HCT116 (cell line): ENCODE data around the gene STAT4. TPM values are rescaled to one million over a fixed set of nuclear protein-coding genes. Genes with fewer than 3 reads are reported as not detected.

Source experiments
- ATAC-seq: fragments of 200-7000 bp; cut with Tn5 transposase; 2 replicates; pipeline ENCODE4 v1.9.1; 2020; ENCODE audit warnings: mild to moderate bottlenecking, moderate library complexity
- BruUV-seq: library from RNA; stranded (reverse); fragments of 400-500 nt; replicated peaks from 2 replicates; lab custom pipeline; 2021; lab: Mats Ljungman, UMichigan
- CTCF ChIA-PET: fragments of 300-600 bp; sonication (Branson Sonifier 250); formaldehyde crosslinking; loops from one replicate; lab custom pipeline; 2021; ENCODE audit warnings: antibody characterized with exemption; lab: Charles Lee
- POLR2A ChIA-PET: fragments of 300-600, 350-600 bp; sonication (Branson Sonifier 250); formaldehyde crosslinking; loops from one replicate; lab custom pipeline; 2021; ENCODE audit warnings: antibody characterized with exemption; lab: Charles Lee
- RAD21 ChIA-PET, 2 experiments: fragments of 300-600 bp; sonication (Branson Sonifier 250); formaldehyde crosslinking; loops; one replicate each; lab custom pipeline; 2023; ENCODE audit warnings: low total read pairs in 2 of 2; ENCODE audit not compliant: uncharacterized antibody in 2 of 2, unreplicated experiment in 2 of 2, low non-redundant PET in 1 of 2; lab: Charles Lee
- DNase-seq: peaks from one replicate; pipeline ENCODE4 v3.0.0-alpha.2; 2010; ENCODE audit warnings: low read depth, low spot score
- H2AFZ ChIP-seq: fragments of 200-600 bp; shearing (Covaris generic), sonication (generic); 2 replicates; pipeline ENCODE4 v1.6.1; 2017; ENCODE audit warnings: low read depth, mixed run types, mixed read lengths, antibody characterized with exemption, low read length; ENCODE audit not compliant: poor library complexity, severe bottlenecking
- H3K27ac ChIP-seq: 2 replicates; pipeline ENCODE4 v1.5.1; 2012; ENCODE audit warnings: low read depth, low read length
- H3K27me3 ChIP-seq: fragments of 200-600 bp; sonication (generic); 2 replicates; pipeline ENCODE4 v1.6.1; 2016; ENCODE audit warnings: mixed run types, low read length, mixed read lengths; ENCODE audit not compliant: insufficient read depth
- H3K36me3 ChIP-seq, 2 experiments: fragments of 200-500 bp in 1 of 2; fragments of 200-600 bp in 1 of 2; sonication (Bioruptor generic) in 1 of 2; sonication (generic) in 1 of 2; 2 replicates each; pipeline versions ENCODE4 v1.5.1 to v1.6.1; 2014 to 2016; ENCODE audit warnings: low read length in 2 of 2, inconsistent platforms in 1 of 2, mixed read lengths in 1 of 2, mixed run types in 1 of 2; ENCODE audit not compliant: insufficient read depth in 2 of 2, control insufficient read depth in 1 of 2
- H3K4me1 ChIP-seq, 2 experiments: fragments of 200-600 bp in 1 of 2; sonication (generic) in 1 of 2; 2 replicates each; pipeline versions ENCODE4 v1.5.1 to v1.6.1; 2012 to 2017; ENCODE audit warnings: low read length in 2 of 2, inconsistent platforms in 1 of 2, mild to moderate bottlenecking in 1 of 2, mixed read lengths in 1 of 2, mixed run types in 1 of 2, moderate library complexity in 1 of 2; ENCODE audit not compliant: insufficient read depth in 2 of 2, control insufficient read depth in 1 of 2
- H3K4me2 ChIP-seq: fragments of 200-600 bp; sonication (generic); 2 replicates; pipeline ENCODE4 v1.6.1; 2017; ENCODE audit warnings: mixed run types, low read length, mixed read lengths
- H3K4me3 ChIP-seq, 2 experiments: fragments of 200-600 bp in 1 of 2; sonication (generic) in 1 of 2; replicated peaks in 1 of 2; 2 replicates each; pipeline ENCODE4 v1.5.1; 2011 to 2016; ENCODE audit warnings: low read length in 2 of 2, control low read depth in 1 of 2, low read depth in 1 of 2, mild to moderate bottlenecking in 1 of 2, mixed read lengths in 1 of 2, mixed run types in 1 of 2
- H3K79me2 ChIP-seq: fragments of 200-600 bp; sonication (generic); 2 replicates; pipeline ENCODE4 v1.6.1; 2017; ENCODE audit warnings: mild to moderate bottlenecking, mixed run types, low read length, moderate library complexity, mixed read lengths; ENCODE audit not compliant: insufficient read depth
- H3K9ac ChIP-seq: fragments of 200-600 bp; sonication (generic); 2 replicates; pipeline ENCODE4 v1.6.1; 2016; ENCODE audit warnings: low read length, mixed read lengths
- H3K9me2 ChIP-seq: fragments of 200-600 bp; sonication (generic), shearing (Covaris generic); 2 replicates; pipeline ENCODE4 v1.6.1; 2017; ENCODE audit warnings: mixed run types, mild to moderate bottlenecking, moderate library complexity; ENCODE audit not compliant: insufficient read depth
- H3K9me3 ChIP-seq, 2 experiments: fragments of 200-500 bp in 1 of 2; fragments of 200-600 bp in 1 of 2; sonication (Bioruptor generic) in 1 of 2; sonication (generic) in 1 of 2; 2 replicates each; pipeline ENCODE4 v1.6.1; 2014 to 2017; ENCODE audit warnings: low read length in 2 of 2, mixed read lengths in 2 of 2, inconsistent platforms in 1 of 2, low read depth in 1 of 2, mild to moderate bottlenecking in 1 of 2, mixed run types in 1 of 2, moderate library complexity in 1 of 2; ENCODE audit not compliant: control insufficient read depth in 1 of 2, insufficient read depth in 1 of 2
- H4K20me1 ChIP-seq: fragments of 200-600 bp; sonication (generic), shearing (Covaris generic); 2 replicates; pipeline ENCODE4 v1.6.1; 2017; ENCODE audit warnings: mixed run types, mild to moderate bottlenecking, moderate library complexity; ENCODE audit not compliant: insufficient read depth
- CBX3 ChIP-seq: IDR thresholded peaks from 2 replicates; pipeline ENCODE4 v1.6.1; 2012; ENCODE audit warnings: low read depth
- CEBPB ChIP-seq: IDR thresholded peaks from 2 replicates; pipeline ENCODE4 v1.6.1; 2012; ENCODE audit warnings: low read depth
- EGR1 ChIP-seq: IDR thresholded peaks from 2 replicates; pipeline ENCODE4 v1.6.1; 2012; ENCODE audit warnings: low read depth
- EZH2 ChIP-seq: fragments of 200-600 bp; sonication (generic); IDR thresholded peaks from 2 replicates; pipeline ENCODE4 v1.6.1; 2017; ENCODE audit warnings: antibody characterized with exemption, mixed run types
- RAD21 ChIP-seq: IDR thresholded peaks from 2 replicates; pipeline ENCODE4 v1.6.1; 2012; ENCODE audit warnings: low read depth, mild to moderate bottlenecking
- intact Hi-C: fragments of 100-400 bp; cut with micrococcal nuclease; formaldehyde crosslinking; loops from 2 replicates; pipeline ENCODE4 v1.10.0; 2022
- total RNA-seq: library from RNA; stranded (reverse); gene quantifications from one replicate; pipeline ENCODE4 v1.2.1, GENCODE V29; 2021; ENCODE audit not compliant: unreplicated experiment
- TF ChIP-seq, protein P1 (sequence below), 3 experiments: fragments of 200-600 bp in 1 of 3; sonication (generic) in 1 of 3; IDR thresholded peaks in 2 of 3; conservative IDR thresholded peaks in 1 of 3; 2 replicates each; pipeline ENCODE4 v1.5.1; 2012 to 2017; ENCODE audit warnings: low read depth in 2 of 3, low read length in 2 of 3, antibody characterized with exemption in 1 of 3, borderline replicate concordance in 1 of 3, control low read depth in 1 of 3, mild to moderate bottlenecking in 1 of 3, mixed read lengths in 1 of 3, mixed run types in 1 of 3, moderate library complexity in 1 of 3; ENCODE audit not compliant: insufficient read depth in 1 of 3
- TF ChIP-seq, protein P2 (sequence below): IDR thresholded peaks from 2 replicates; pipeline ENCODE4 v1.6.1; 2012

STAT4 gene
- total RNA-seq, 1 experiment from 2014 or later, result 2.0 TPM

DNA sequence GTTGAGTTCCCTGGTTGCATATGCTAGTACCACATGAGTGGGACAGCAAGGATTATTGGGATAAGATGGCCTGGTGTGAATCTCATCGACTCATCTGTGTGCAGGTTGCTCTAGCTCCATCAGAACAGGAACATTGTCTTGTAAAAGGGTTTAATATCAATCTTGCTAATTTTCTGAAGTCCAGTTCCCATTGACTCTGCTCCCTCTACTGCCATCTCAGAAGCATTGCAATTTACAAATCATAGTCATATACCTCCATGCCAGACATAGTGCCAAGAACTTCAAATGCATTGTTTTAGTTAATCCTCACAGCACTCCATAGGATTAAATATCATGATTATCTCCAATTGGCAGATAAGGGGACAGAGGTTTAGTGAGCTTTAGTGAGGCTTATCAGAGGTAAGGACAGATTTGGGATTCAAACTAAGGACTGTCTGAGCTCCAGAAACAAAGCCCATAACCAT, 4.8 kb upstream of the STAT4 start:
- H3K9me2 ChIP-seq, result no peaks in the 10 kb centered on the region
- DNase-seq (peak; percentile 42), ATAC-seq (peak; percentile 68)
- H3K9me3 ChIP-seq, result no peaks in the 10 kb centered on the region
- TF ChIP-seq, protein P1, sequence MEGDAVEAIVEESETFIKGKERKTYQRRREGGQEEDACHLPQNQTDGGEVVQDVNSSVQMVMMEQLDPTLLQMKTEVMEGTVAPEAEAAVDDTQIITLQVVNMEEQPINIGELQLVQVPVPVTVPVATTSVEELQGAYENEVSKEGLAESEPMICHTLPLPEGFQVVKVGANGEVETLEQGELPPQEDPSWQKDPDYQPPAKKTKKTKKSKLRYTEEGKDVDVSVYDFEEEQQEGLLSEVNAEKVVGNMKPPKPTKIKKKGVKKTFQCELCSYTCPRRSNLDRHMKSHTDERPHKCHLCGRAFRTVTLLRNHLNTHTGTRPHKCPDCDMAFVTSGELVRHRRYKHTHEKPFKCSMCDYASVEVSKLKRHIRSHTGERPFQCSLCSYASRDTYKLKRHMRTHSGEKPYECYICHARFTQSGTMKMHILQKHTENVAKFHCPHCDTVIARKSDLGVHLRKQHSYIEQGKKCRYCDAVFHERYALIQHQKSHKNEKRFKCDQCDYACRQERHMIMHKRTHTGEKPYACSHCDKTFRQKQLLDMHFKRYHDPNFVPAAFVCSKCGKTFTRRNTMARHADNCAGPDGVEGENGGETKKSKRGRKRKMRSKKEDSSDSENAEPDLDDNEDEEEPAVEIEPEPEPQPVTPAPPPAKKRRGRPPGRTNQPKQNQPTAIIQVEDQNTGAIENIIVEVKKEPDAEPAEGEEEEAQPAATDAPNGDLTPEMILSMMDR (IDR thresholded peaks at IDR 0.05 in 2 of 3, conservative IDR thresholded peaks at IDR 0.05 in 1 of 3; ENCODE audit: borderline replicate concordance in 1 of 3, insufficient read depth in 1 of 3, low read depth in 2 of 3, low read length in 2 of 3), result peak; percentile 62 to 76 (median 72)
- TF ChIP-seq CBX3 (no peak), CEBPB (no peak), EGR1 (no peak), RAD21 (peak; percentile 82)
- TF ChIP-seq, protein P2, sequence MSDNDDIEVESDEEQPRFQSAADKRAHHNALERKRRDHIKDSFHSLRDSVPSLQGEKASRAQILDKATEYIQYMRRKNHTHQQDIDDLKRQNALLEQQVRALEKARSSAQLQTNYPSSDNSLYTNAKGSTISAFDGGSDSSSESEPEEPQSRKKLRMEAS, result no peak
- H3K4me2 ChIP-seq, result peak overlapping the region; percentile 17; the same call in 1 of the 2 replicates
- H3K9ac ChIP-seq, result no peak overlapping the region
- no peaks in the 10 kb centered on the region for H3K27me3 ChIP-seq
- no peaks in the 10 kb centered on the region for H3K36me3 ChIP-seq
- ChIA-PET POLR2A (interaction anchor here (2.3 kb wide), 1 partner anchor 104 kb away, joined by 9 read pairs; no protein-coding TSS in a partner anchor), CTCF (interaction anchor here (0.6 to 3.7 kb wide), 15 partner anchors 10 to 400 kb away, joined by 3 to 171 read pairs (median 4); no protein-coding TSS in a partner anchor), RAD21 (interaction anchor here (0.9 to 2.2 kb wide), 3 partner anchors 103 to 110 kb away, joined by 3 to 18 read pairs (median 15); no protein-coding TSS in a partner anchor)
- no peaks in the 10 kb centered on the region for H3K79me2 ChIP-seq
- H3K27ac ChIP-seq, result no peak overlapping the region
- no peaks in the 10 kb centered on the region for H4K20me1 ChIP-seq
- H3K4me3 ChIP-seq, result no peak overlapping the region
- H3K4me1 ChIP-seq, result peaks cover 0 to 9% of the 10 kb centered on the region in 2 experiments; a peak in 1 of 4 replicates
- intact Hi-C loops, result loop anchor here (1.0 to 2.0 kb wide), 2 partner anchors 103 to 375 kb away; no protein-coding TSS in a partner anchor
- no TSS peak for BruUV-seq
- H2AFZ ChIP-seq, result peak overlapping the region; percentile 75

DNA sequence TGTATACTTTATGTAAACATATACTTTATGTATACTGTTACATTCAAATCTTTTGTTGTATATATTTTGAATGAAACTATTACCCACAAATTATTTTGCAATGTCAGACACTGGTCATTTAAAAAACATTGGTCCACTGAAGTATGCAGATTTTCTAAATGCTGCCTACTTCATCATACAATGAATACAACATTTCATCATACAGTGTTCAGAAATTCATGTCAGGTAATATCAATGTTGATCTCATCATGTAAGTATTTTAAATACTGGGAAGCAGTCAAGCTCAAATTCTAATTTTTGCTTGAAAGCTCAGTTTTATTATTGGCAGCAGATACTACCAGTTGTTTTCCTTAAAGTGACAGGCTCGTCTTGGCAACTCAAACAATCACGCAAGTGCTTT, 2.9 kb upstream of the STAT4 start:
- Histone ChIP-seq H3K4me2 (no peak overlapping the region), H3K9ac (no peak overlapping the region), H2AFZ (no peak overlapping the region), H3K36me3 (no peaks in the 10 kb centered on the region), H3K27ac (no peak overlapping the region), H3K4me3 (no peak overlapping the region), H3K79me2 (no peaks in the 10 kb centered on the region), H3K4me1 (peaks cover 0 to 9% of the 10 kb centered on the region in 2 experiments; a peak in 2 of 4 replicates), H4K20me1 (no peaks in the 10 kb centered on the region), H3K27me3 (no peaks in the 10 kb centered on the region), H3K9me3 (no peaks in the 10 kb centered on the region), H3K9me2 (no peaks in the 10 kb centered on the region)
- CTCF ChIA-PET, result interaction anchor here (3.7 kb wide), 1 partner anchor 101 kb away, joined by 171 read pairs; no protein-coding TSS in a partner anchor
- POLR2A ChIA-PET, result no interaction called here
- RAD21 ChIA-PET, result no interaction called here
- BruUV-seq, result no TSS peak
- DNase-seq (no peak), ATAC-seq (no peak)
- intact Hi-C loops, result loop anchor here (2.0 kb wide), 1 partner anchor 373 kb away; no protein-coding TSS in a partner anchor
- TF ChIP-seq EZH2, result no peak
